GM18507 (cell line): ENCODE data around the gene CDK11B.

Source experiments
- DNase-seq: peaks from one replicate; pipeline ENCODE4 v3.0.0; 2011; ENCODE audit warnings: low read depth; ENCODE audit not compliant: insufficient read length; ENCODE audit errors: extremely low spot score
- FAIRE-seq: peaks from 2 replicates; lab custom pipeline; 2011; peaks lifted over from hg19 to GRCh38; lab: Jason Lieb, UNC

CDK11B gene

DNA sequence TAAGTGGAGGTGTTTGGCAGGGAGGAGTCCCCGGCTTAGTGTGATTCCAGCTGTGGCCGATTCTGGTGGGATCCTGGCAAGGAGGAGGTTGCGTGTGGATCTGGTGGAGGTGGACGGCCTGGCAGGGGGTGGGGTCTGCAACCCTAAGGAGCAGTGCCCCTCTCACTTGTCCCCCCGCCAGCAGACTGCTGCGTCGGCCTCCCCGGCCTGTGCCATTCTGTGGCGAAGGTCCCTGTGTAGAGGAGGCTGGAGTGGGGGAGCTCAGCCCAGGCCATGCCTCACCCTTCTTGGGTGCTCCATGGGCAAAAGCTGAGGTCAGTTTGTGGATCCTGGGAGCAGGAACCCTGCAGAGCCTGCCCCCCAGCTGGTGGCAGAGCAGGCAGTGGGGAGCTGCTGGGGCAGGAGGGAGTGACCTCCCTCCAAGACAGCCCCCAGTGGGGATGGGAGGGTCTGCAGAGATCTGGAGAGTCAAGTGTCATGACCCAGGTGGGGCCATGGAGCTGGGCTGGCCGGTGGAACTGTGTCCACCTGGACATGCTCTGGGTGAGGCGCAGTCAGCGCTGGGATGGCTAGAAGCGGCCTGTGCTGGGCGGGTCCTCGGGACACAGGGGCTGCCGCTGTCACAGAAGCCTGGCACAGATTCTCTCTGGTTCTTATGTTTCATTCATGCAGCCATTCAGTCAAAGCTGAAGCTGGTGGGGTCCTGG lies 38.2 kb downstream of the CDK11B start:
- DNase-seq: no peak
- no peak for FAIRE-seq

DNA sequence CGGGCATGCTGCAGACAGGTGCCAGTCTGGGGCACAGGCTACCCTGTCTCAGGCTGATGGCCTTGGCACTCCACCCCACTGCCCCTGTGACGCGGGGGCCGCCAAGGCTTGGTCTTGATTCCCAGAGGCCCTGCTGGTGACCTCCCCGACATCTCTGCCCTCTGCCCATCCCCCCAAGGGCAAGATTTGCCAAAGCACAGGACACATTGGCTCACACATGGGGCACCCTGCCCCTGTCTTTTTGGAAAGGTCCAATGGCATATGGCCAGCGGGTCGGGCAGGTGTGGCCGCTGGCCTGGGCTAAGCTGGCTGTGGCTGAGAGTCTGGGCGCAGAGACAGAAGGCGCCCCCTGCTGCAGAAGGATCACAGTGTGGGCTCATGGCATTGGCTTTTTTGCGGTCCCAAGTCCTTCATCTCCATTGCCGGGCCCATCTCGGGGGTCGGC lies 38.9 kb downstream of the CDK11B start:
- FAIRE-seq (no peak), DNase-seq (no peak)

DNA sequence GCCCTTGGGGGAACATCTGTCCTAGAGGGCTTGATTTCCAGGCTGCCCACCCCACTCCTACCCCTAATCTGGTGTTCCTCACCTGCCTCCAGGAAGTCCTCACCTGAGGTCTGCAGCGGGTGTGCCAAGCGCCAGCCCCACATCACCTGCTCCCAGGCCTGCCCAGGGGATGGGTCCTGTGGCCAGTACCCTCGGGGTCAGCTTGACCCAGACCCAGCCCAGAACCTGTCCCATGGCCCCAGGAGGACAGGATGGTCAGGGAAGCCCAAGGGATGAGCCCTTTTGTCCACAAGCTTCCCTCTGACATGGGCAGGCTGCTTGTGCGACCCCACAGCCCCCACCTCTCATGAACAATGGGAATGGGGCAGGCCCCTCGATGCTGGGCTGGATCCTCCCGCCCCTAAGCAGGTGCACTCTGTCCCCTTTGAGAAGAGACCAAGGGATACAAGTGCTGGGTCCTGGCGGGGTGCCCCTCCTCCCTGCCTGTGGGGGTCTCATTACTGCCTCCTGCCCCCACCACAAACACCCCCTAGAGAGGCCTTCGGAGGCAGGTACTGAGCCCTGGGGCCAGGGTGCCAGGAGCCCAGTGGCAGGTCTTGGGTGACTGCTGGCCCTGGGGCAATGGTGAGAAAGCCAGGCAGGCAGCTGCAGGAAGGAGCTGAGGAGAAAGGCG lies 40.3 kb downstream of the CDK11B start:
- no peak for DNase-seq
- FAIRE-seq: no peak

DNA sequence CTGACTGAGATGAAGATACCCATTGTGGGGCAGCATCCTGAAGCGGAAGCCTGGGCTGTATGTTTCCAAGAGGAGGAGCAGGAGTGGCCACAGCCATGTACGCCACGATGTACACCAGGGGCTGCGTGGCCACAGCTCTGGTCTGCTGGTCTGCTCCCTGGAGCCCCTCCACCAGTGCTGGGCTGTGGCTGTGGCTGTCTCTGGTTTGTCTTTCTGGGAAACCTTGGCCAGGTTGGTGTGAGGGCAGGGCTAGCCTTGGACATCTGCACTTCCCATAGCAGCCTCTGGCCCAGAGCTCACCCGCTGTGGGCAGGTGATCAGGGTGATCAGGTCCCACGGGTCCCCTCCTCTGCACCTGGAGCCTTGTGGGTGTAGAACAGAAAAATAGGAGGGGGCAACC lies 40.9 kb downstream of the CDK11B start:
- DNase-seq (no peak), FAIRE-seq (no peak)

DNA sequence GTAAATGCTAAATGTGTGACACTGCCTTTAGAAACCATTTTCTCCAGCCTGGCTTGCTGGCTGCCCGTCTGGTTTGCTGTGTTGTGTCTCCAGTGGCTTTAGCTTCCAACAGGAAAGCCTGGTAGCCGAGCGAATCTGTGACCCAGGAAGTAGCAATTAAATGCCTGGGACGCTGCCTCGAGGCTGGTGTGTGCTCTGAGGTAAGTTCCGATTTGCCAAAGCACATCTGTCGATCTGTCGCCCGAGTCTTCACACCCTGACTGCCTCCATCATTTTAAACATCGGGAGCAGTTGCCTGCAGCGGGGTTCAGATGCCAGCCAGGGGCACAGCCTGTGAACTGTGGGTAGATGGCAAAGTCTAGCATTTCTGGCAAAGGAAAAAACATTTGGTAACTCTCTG lies 41.3 kb downstream of the CDK11B start:
- FAIRE-seq: no peak
- no peak for DNase-seq

DNA sequence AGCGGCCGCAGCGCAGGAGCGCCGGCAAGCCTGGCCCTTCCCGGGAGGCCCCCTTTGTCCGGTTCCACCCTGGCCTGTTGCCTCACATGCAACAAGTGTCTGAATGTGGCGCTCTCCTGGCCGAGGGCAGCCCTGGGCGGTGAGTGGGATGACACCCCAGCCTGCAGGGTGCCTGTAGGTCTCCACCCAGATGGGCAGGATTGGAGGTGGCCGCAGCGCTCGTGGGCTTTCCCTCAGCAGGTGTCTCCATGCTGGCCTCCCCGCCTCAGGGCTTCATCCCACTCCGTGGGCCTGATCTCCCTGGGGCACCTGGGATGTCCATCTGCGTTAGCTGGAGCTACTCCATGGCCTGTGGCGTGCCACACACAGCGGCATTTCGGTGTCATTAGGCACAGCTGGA lies 42.0 kb downstream of the CDK11B start:
- no peak for DNase-seq

DNA sequence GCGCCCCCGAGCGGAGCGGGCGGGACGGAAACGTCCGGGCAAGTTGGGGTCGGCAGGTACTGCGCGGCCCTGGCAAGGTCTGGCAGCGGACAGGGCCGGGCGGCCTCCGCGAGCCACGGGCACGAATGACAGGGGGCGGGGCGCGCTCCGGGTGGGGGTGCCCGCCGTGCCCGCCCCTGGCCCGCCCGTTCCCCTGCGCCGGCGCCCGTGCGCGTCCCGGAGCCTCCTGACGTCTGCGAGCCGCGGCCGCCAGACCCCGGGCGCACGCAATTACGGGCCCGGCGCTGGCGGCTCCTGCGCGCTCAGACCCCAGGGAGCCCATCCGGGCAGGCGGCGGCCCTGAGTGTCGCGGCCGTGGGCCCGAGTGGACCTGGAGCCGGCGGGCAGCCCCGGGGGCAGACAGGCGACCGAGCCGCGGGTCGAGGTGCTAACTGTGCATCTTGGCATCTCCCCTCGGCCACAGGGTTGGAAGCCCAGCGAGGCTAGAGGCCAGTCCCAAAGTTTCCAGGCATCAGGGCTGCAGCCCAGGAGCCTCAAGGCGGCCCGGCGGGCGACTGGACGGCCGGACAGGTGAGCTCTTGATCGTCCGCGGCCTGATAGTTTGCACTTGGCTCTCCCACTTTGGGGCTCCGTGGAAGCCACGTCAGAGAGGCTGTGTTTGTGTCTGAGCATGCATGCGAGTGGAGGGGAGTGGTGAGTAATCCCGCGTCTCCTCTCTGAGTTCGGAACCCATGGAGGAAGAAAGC lies 42.6 kb downstream of the CDK11B start:
- DNase-seq (no peak), FAIRE-seq (no peak)

More for the DNA sequence above, 42.0 kb downstream of the CDK11B start:
- FAIRE-seq: no peak

DNA sequence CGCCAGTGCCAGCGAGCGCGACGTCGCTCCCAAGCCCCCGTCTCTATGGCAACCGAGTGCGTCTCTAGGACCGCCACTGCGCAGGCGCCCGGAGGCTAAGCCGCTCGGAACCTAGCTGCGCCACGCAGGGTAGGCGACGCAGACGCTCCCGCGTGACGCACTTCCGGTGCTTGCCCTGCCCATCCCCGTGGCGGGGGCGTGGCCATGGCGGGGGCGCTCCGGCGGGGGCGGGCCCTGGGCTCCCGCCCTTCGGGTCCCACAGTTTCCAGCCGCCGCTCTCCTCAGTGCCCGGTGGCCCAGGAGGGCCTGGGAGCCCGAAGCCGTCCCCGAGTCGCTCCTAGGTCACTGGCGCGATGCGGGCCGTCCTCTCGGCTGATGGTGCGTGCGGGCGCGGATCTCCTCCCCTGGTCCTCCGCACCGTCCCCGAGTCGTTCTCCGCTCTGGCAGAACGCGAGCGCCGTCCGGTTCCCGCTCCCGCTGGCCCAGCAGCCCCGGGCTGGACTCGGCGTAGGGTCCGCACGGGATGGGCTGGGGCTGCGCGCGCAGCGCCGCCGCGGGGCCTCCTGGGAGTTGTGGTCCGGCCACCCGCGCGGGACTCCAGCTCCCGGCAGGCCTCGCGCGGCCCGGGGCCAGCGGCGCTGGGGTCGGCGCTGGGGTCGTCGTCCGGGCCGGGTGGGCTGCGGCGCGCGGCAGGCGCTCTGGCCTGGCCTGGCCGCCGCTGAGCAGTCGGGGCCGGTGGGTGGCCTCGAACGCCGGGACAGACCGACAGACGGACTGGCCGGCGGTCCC lies 43.4 kb downstream of the CDK11B start, which contains the start of gene MIB2:
TSS of gene MIB2 (plus strand) at position 245 of the 789 bp plus-strand sequence. CDS start 7,953 bp downstream, outside the sequence.
- FAIRE-seq: peak; percentile 97
- DNase-seq: peak; percentile 100

DNA sequence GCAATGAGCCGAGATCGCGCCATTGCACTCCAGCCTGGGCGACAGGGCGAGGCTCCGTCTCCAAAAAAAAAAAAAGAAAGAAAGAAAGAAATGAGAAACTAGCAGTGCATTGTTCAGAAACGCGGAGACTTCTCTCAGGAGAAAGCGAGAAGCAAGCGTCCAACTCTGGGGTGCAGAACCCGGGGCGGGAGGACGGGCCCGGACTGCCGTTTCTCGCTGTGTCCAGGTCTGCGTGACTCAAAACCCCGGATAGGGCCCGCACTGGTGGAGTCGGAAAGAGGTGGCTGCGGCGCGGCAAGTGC lies 43.9 kb downstream of the CDK11B start:
- no peak for FAIRE-seq
- no peak for DNase-seq

DNA sequence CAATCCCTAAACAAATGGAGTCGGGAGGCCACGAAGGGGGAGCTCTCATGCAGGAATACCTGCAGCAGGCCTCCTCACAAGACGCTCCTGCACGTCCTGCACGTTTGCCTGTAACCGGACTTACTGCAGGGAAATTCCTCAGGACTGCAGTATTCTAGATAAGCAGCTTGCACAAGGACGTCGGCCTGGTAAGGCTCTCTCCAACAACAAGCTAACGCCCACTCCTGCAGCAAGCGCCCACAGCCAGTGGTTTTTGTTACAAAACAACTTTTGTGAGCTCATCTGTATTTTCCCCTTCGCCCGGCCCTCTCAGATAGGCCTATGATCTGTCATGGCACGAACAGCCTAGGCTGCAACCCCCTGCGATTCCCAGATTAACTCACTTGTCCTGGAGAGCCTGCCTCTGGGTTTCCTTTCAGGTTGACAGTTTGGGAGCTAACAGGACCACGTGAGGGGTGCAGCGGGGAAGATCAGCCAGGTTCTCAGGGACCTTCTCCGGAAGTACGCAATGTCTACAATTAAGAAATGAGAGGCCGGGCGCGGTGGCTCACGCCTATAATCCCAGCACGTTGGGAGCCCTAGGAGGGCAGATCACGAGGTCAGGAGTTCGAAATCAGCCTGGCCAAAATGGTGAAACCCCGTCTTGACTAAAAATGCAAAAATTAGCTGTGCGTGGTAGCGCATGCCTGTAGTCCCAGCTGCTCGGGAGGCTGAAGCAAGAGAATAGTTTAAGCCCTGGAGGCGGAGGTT lies 44.4 kb downstream of the CDK11B start:
- DNase-seq: no peak
- no peak for FAIRE-seq

DNA sequence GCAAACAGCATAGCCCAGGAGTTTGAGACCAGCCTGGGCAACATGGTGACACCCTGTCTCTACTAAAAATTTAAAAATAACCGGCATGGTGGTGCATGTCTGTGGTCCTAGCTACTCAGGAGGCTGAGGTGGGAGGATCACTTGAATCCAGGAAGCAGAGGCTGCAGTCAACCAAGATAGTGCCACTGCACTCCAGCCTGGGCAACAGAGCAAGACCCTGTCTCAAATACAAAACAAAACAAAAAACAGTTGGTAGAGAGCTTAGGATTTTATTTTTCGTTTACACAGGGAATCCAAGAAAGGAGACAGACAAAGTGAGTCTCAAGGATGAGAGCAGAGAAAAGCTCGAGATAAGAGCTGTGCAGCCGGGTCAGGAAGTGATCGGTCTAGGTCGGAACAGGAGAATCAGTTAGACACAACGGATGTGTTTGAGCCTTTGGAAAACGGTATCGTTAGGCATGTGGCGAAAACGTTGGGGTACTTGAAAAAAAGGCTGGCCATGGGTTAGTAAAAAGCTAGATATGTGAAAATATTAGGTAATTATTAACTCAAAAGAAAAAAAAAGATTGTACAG lies 45.2 kb downstream of the CDK11B start:
- FAIRE-seq (no peak), DNase-seq (no peak)

DNA sequence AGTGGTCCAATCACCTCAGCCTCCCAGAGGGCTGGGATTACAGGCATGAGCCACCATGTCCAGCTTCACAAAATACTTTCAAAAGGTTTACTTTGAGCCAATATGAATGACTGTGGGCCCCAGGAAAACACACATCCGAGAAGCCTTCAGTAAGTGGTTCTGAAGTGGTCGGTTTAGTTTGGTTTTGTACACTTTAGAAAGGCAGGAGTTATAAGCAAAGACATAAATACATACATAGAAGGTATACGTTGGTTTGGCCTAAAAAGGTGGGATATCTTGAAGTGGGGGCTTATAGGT lies 46.8 kb downstream of the CDK11B start:
- DNase-seq (no peak), FAIRE-seq (no peak)

DNA sequence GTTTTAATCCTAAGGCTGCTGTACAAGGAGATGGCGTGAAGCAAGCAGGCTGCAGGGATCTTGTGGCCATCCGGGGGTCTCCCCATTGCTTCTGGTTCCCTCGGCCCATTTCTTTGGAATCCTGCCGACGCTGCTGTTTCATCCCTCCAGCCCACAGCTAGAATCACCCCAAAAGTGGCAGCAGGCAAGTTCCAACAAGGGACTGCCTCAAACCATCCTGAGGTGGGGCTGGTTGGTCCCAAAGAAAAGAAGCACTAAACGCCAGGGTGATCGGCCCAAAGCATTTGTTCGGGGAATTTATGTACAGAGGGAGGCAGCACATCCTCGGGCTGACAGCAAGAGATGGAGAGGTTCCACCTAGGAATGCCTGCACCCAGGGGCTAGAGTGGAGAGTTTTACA lies 48.0 kb downstream of the CDK11B start:
- FAIRE-seq (no peak), DNase-seq (no peak)

DNA sequence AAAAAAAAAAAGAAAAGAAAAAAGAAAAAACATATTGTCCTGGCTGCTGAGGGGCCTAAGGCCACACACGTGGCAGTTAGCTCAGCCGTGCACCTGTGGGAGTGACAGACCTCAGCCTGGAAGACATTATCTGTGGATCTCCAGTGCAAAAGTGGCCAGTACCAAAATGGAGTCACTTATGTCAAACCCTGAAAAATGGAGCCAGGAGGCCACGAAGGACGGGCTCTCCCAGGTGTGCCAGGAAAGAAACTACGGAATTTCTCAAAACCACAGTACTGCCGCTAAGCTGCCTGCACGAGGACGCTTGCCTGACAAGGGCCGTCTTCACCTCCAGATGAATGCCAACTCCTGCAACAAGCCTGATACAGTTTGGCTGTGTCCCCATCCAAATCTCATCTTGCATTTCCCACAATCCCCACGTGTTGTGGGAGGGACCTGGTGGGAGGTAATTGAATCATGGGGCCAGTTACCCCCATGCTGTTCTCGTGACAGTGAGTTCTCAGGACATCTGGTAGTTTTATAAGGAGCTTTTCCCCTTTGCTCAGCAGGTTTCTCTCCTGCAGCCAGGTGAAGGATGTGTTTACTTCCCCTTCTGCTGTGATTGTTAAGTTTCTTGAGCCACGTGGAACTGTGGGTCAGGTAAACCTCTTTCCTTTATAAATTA lies 48.9 kb downstream of the CDK11B start:
- DNase-seq: no peak
- FAIRE-seq: no peak

DNA sequence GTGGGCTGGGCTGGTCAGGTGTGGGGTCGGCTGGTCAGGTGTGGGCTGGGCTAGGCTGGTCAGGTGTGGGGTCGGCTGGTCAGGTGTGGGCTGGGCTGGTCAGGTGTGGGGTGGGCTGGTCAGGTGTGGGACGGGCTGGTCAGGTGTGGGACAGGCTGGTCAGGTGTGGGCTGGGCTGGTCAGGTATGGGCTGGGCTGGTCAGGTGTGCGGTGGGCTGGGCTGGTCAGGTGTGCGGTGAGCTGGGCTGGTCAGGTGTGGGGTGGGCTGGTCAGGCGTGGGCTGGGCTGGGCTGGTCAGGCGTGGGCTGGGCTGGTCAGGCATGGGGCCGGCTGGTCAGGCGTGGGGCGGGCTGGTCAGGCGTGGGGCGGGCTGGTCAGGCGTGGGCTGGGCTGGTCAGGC lies 52.6 kb downstream of the CDK11B start:
- DNase-seq: no peak
- no peak for FAIRE-seq

DNA sequence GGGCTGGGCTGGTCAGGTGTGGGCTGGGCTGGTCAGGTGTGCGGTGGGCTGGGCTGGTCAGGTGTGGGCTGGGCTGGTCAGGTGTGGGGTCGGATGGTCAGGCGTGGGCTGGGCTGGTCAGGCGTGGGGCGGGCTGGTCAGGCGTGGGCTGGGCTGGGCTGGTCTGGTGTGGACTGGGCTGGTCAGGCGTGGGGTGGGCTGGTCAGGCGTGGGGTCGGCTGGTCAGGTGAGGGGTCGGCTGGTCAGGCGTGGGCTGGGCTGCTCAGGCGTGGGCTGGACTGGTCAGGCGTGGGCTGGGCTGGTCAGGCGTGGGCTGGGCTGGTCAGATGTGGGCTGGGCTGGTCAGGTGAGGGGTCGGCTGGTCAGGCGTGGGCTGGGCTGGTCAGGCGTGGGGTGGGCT lies 53.1 kb downstream of the CDK11B start:
- FAIRE-seq: no peak

DNA sequence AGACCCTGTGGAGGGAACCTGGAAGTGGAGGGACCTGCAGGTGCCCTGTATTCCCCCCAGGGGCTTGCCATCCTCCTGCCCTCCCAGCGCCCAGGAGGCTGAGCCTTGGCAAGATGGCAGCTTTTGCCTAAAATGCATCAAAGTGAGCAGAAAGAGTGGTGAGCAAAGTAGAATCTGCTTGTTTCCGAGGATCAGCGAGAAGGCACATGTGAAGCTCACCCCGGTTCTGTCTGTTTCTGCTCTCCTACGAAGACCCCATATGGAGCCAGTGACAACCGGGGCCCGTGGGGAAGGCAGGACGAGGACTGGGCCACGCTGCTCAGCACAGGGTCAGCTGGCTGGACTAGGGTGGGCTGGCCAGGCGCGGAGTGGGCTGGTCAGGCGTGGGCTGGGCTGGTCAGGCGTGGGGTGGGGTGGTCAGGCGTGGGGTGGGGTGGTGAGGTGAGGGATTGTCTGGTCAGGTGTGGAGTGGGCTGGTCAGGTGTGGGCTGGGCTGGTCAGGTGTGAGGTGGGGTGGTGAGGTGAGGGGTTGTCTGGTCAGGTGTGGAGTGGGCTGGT lies 53.7 kb downstream of the CDK11B start:
- DNase-seq (no peak), FAIRE-seq (no peak)

More for the DNA sequence above, 53.1 kb downstream of the CDK11B start:
- DNase-seq: no peak

DNA sequence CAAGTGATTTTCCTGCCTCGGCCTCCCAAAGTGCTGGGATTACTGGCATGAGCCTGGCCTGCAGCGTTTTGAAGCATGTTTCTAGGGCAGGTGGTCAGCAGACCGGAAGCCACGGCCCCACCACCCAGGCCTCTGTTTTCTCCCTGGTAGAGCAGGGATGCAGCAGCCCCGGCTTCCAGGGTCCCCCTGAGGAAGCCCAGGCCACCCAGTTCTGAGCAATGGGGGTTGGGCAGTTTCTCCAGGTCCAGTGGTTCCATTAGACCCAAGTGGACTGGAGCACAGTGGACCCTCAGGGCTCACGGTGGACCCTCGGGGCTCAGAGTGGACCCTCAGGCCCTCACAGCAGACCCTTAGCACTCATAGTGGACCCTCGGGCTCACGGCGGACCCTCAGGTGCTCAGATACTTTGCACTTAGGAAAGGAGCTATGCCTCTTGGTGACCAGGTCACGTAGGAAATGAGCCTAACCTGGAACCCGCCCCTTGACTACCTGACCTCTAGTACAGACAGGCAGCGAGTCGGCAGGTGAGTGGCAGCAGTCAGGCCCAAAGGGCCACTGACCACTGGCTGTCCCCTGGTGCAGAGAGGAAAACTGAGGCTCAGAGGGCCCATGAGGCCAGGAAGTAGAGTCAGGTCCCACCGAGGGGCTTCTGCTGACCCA lies 54.3 kb downstream of the CDK11B start:
- FAIRE-seq: no peak
- DNase-seq: no peak
